H1 (cell line): Measurements from ENCODE around the gene HACD4. TPM values are rescaled to one million over a fixed set of nuclear protein-coding genes. Genes with fewer than 3 reads are reported as not detected.

Experiments
- CTCF ChIA-PET: fragments of 300-600 bp; sonication (Branson Sonifier 250); formaldehyde crosslinking; loops from one replicate; lab custom pipeline; 2021; ENCODE audit not compliant: partially characterized antibody; lab: Charles Lee
- POLR2A ChIA-PET: fragments of 300-600 bp; sonication (Branson Sonifier 250); formaldehyde crosslinking; loops from one replicate; lab custom pipeline; 2021; ENCODE audit warnings: inconsistent platforms; ENCODE audit not compliant: partially characterized antibody; lab: Charles Lee
- DNase-seq, 2 experiments: peaks; one replicate each; pipeline versions ENCODE4 v3.0.0 to v3.0.0-alpha.2; 2010 to 2022; ENCODE audit warnings: low spot score in 2 of 2, low read depth in 1 of 2, mixed read lengths in 1 of 2
- FAIRE-seq: peaks from 2 replicates; lab custom pipeline; 2011; peaks lifted over from hg19 to GRCh38; lab: Jason Lieb, UNC
- H2AFZ ChIP-seq: 2 replicates; pipeline ENCODE4 v1.8.1; 2012; ENCODE audit warnings: low read length, inconsistent platforms
- H2AK5ac ChIP-seq: 2 replicates; pipeline ENCODE4 v1.6.1; 2013; ENCODE audit warnings: low read depth, low read length
- H2BK120ac ChIP-seq: replicated peaks from 2 replicates; pipeline ENCODE3; 2013; ENCODE audit warnings: low read depth, low read length, inconsistent platforms
- H2BK12ac ChIP-seq: 2 replicates; pipeline ENCODE4 v1.6.1; 2013; ENCODE audit warnings: low read depth, low read length
- H2BK15ac ChIP-seq: 2 replicates; pipeline ENCODE4 v1.6.1; 2013; ENCODE audit warnings: low read length
- H2BK20ac ChIP-seq: 2 replicates; pipeline ENCODE4 v1.6.1; 2013; ENCODE audit warnings: low read length
- H2BK5ac ChIP-seq: 2 replicates; pipeline ENCODE4 v1.6.1; 2013; ENCODE audit warnings: low read depth, low read length
- H3K14ac ChIP-seq: 2 replicates; pipeline ENCODE4 v1.6.1; 2013; ENCODE audit warnings: inconsistent platforms; ENCODE audit not compliant: insufficient read length
- H3K18ac ChIP-seq: 2 replicates; pipeline ENCODE4 v1.6.1; 2013; ENCODE audit warnings: low read length; ENCODE audit errors: extremely low read depth
- H3K23ac ChIP-seq: 2 replicates; pipeline ENCODE4 v1.6.1; 2013; ENCODE audit warnings: inconsistent platforms; ENCODE audit not compliant: insufficient read length
- H3K23me2 ChIP-seq: 2 replicates; pipeline ENCODE4 v1.6.1; 2013; ENCODE audit warnings: low read depth, low read length
- H3K27ac ChIP-seq: 2 replicates; pipeline ENCODE4 v1.6.1; 2011; ENCODE audit warnings: low read depth, low read length, inconsistent platforms
- H3K27me3 ChIP-seq, 4 experiments: replicated peaks in 1 of 4; 1 replicate in 1 of 4; 2 replicates in 3 of 4; pipeline versions ENCODE4 v1.6.1 to v1.8.1; 2011 to 2013; ENCODE audit warnings: low read length in 3 of 4, mild to moderate bottlenecking in 3 of 4, inconsistent platforms in 2 of 4, mixed read lengths in 2 of 4, moderate library complexity in 1 of 4; ENCODE audit not compliant: control insufficient read depth in 3 of 4, insufficient read depth in 3 of 4; ENCODE audit errors: extremely low read depth in 1 of 4
- H3K36me3 ChIP-seq, 4 experiments: 2 replicates each; pipeline versions ENCODE4 v1.6.1 to v1.8.1; 2011 to 2013; ENCODE audit warnings: mild to moderate bottlenecking in 4 of 4, low read length in 3 of 4, moderate library complexity in 2 of 4, control low read depth in 1 of 4, inconsistent platforms in 1 of 4; ENCODE audit not compliant: insufficient read depth in 4 of 4, control insufficient read depth in 2 of 4
- H3K4ac ChIP-seq: replicated peaks from 2 replicates; pipeline ENCODE3; 2013; ENCODE audit warnings: low read length, low read depth, mixed read lengths, inconsistent platforms; ENCODE audit not compliant: insufficient read length
- H3K4me1 ChIP-seq, 4 experiments: replicated peaks in 1 of 4; 1 replicate in 1 of 4; 2 replicates in 3 of 4; pipeline versions ENCODE4 v1.6.1 to v1.8.1; 2011 to 2013; ENCODE audit warnings: low read length in 3 of 4, inconsistent platforms in 2 of 4, mixed read lengths in 1 of 4; ENCODE audit not compliant: insufficient read depth in 4 of 4, control insufficient read depth in 3 of 4
- H3K4me2 ChIP-seq, 2 experiments: 2 replicates each; pipeline versions ENCODE4 v1.6.1 to v1.8.1; 2011 to 2013; ENCODE audit warnings: low read depth in 2 of 2, low read length in 2 of 2, control low read depth in 1 of 2, inconsistent platforms in 1 of 2, mild to moderate bottlenecking in 1 of 2; ENCODE audit not compliant: insufficient read depth in 1 of 2
- H3K4me3 ChIP-seq, 4 experiments: fragments of 200-600, 300-600 bp in 1 of 4; sonication (generic), shearing (Covaris generic), sonication (Bioruptor Twin) in 1 of 4; 2 replicates each; pipeline versions ENCODE4 v1.5.1 to v1.8.1; 2011 to 2016; ENCODE audit warnings: low read length in 4 of 4, low read depth in 3 of 4, control low read depth in 2 of 4, inconsistent platforms in 2 of 4, mild to moderate bottlenecking in 2 of 4, mixed read lengths in 1 of 4, moderate library complexity in 1 of 4; ENCODE audit not compliant: insufficient read depth in 2 of 4; ENCODE audit errors: extremely low read depth in 1 of 4
- H3K56ac ChIP-seq: replicated peaks from 2 replicates; pipeline ENCODE3; 2013; ENCODE audit warnings: low read depth, mild to moderate bottlenecking, mixed read lengths, low read length, inconsistent platforms; ENCODE audit not compliant: insufficient read length
- H3K79me1 ChIP-seq: 2 replicates; pipeline ENCODE4 v1.6.1; 2013; ENCODE audit warnings: low read depth, low read length, control low read depth
- H3K79me2 ChIP-seq, 2 experiments: 2 replicates each; pipeline versions ENCODE4 v1.6.1 to v1.8.1; 2012 to 2013; ENCODE audit warnings: low read length in 2 of 2, mild to moderate bottlenecking in 2 of 2, inconsistent platforms in 1 of 2; ENCODE audit not compliant: insufficient read depth in 2 of 2, control insufficient read depth in 1 of 2
- H3K9ac ChIP-seq, 4 experiments: replicated peaks in 1 of 4; 1 replicate in 1 of 4; 2 replicates in 3 of 4; pipeline versions ENCODE4 v1.6.1 to v1.8.1; 2011 to 2013; ENCODE audit warnings: low read depth in 3 of 4, low read length in 3 of 4, control low read depth in 2 of 4, mild to moderate bottlenecking in 2 of 4, moderate library complexity in 2 of 4, inconsistent platforms in 1 of 4; ENCODE audit errors: extremely low read depth in 1 of 4
- H3K9me3 ChIP-seq, 2 experiments: 2 replicates each; pipeline versions ENCODE4 v1.6.1 to v1.8.1; 2012 to 2013; ENCODE audit warnings: mild to moderate bottlenecking in 2 of 2, moderate library complexity in 2 of 2, control low read depth in 1 of 2, inconsistent platforms in 1 of 2, low read depth in 1 of 2, low read length in 1 of 2, mixed read lengths in 1 of 2; ENCODE audit not compliant: insufficient read depth in 2 of 2
- H4K20me1 ChIP-seq, 2 experiments: replicated peaks in 1 of 2; 2 replicates each; pipeline versions ENCODE3 to v1.8.1; 2011 to 2013; ENCODE audit warnings: inconsistent platforms in 2 of 2, low read length in 2 of 2, mild to moderate bottlenecking in 1 of 2; ENCODE audit not compliant: insufficient read depth in 2 of 2, control insufficient read depth in 1 of 2
- H4K5ac ChIP-seq: 2 replicates; pipeline ENCODE4 v1.6.1; 2013; ENCODE audit warnings: low read length, low read depth, mixed read lengths, inconsistent platforms; ENCODE audit not compliant: insufficient read length
- H4K8ac ChIP-seq: 2 replicates; pipeline ENCODE4 v1.8.0; 2013; ENCODE audit warnings: mild to moderate bottlenecking, moderate library complexity, low read length, inconsistent platforms; ENCODE audit not compliant: insufficient read depth; ENCODE audit errors: extremely low read depth
- H4K91ac ChIP-seq: replicated peaks from 2 replicates; pipeline ENCODE3; 2013; ENCODE audit warnings: low read length, mixed read lengths, inconsistent platforms; ENCODE audit not compliant: insufficient read length
- HDAC6 ChIP-seq: IDR thresholded peaks from one replicate; pipeline ENCODE4 v1.7.1; 2012; ENCODE audit warnings: low read depth, mild to moderate bottlenecking, inconsistent platforms, low read length, moderate library complexity
- KDM5A ChIP-seq: fragments of 200-600 bp; IDR thresholded peaks from 2 replicates; pipeline ENCODE4 v1.7.1; 2012; ENCODE audit warnings: mild to moderate bottlenecking, low read length, inconsistent platforms, mixed read lengths
- NANOG ChIP-seq: IDR thresholded peaks from 2 replicates; pipeline ENCODE4 v1.6.1; 2011; ENCODE audit warnings: low read length, low read depth, mild to moderate bottlenecking, inconsistent platforms; ENCODE audit not compliant: insufficient read depth, poor library complexity, severe bottlenecking
- PHF8 ChIP-seq: fragments of 200-600 bp; sonication (generic); conservative IDR thresholded peaks from 2 replicates; pipeline ENCODE4 v1.7.1; 2012; ENCODE audit warnings: low read depth, mild to moderate bottlenecking, inconsistent platforms, low read length, moderate library complexity
- RAD21 ChIP-seq, 2 experiments: IDR thresholded peaks in 1 of 2; conservative IDR thresholded peaks in 1 of 2; 2 replicates each; pipeline ENCODE4 v1.6.1; 2011; ENCODE audit warnings: low read depth in 2 of 2, low read length in 2 of 2, improper control_type of control experiment in 1 of 2, inconsistent platforms in 1 of 2, mild to moderate bottlenecking in 1 of 2, moderate library complexity in 1 of 2
- RBBP5 ChIP-seq: IDR thresholded peaks from 2 replicates; pipeline ENCODE4 v1.7.1; 2012; ENCODE audit warnings: low read depth, mild to moderate bottlenecking, inconsistent platforms, low read length, moderate library complexity, borderline replicate concordance
- SRF ChIP-seq: IDR thresholded peaks from 2 replicates; pipeline ENCODE4 v1.6.1; 2011; ENCODE audit warnings: mild to moderate bottlenecking, low read depth, low read length, moderate library complexity
- YY1 ChIP-seq: IDR thresholded peaks from 2 replicates; pipeline ENCODE4 v1.6.1; 2011; ENCODE audit warnings: low read depth, mild to moderate bottlenecking, low read length
- WGBS, 2 experiments: shearing (Covaris generic) in 1 of 2; methylation state at CpG; one replicate each; pipeline versions ENCODE4 v1.1.6 to v1.1.7; 2013 to 2015; ENCODE audit warnings: low lambda C conversion rate in 2 of 2, mixed read lengths in 2 of 2, inconsistent platforms in 1 of 2, low coverage in 1 of 2, missing lambda C conversion rate in 1 of 2; ENCODE audit not compliant: insufficient replicate concordance in 2 of 2, insufficient coverage in 1 of 2, insufficient read length in 1 of 2; ENCODE audit errors: extremely low coverage in 1 of 2, missing lambda C conversion rate in 1 of 2; 5-methylcytosine and 5-hydroxymethylcytosine counted together
- polyA plus RNA-seq, 7 experiments: library from polyadenylated mRNA; depleted of rRNA in 3 of 7; stranded (reverse) in 5 of 7; unstranded in 2 of 7; fragments of >200 nt in 5 of 7; fragments of 200-250 nt in 2 of 7; gene quantifications; 1 replicate in 5 of 7; 2 replicates in 1 of 7; 4 replicates in 1 of 7; pipeline versions ENCODE4 v1.2.1 to v1.2.3, GENCODE V29; 2011 to 2013; ENCODE audit warnings: missing spikeins in 2 of 7, mixed read lengths in 2 of 7
- total RNA-seq: library from RNA; stranded (reverse); fragmentation: NEBNext Ultra II Directional; extraction: Animal tissue kit (Norgen Biotek cat#: 25700); gene quantifications from 2 replicates; pipeline ENCODE4 v1.2.1, GENCODE V29; 2021

Gene HACD4
- total and polyA plus RNA-seq, 2 of the 8 experiments (the other 6 are each of a cell fraction or from before 2014, with no cell fraction given), result 0.65 to 0.86 TPM

DNA sequence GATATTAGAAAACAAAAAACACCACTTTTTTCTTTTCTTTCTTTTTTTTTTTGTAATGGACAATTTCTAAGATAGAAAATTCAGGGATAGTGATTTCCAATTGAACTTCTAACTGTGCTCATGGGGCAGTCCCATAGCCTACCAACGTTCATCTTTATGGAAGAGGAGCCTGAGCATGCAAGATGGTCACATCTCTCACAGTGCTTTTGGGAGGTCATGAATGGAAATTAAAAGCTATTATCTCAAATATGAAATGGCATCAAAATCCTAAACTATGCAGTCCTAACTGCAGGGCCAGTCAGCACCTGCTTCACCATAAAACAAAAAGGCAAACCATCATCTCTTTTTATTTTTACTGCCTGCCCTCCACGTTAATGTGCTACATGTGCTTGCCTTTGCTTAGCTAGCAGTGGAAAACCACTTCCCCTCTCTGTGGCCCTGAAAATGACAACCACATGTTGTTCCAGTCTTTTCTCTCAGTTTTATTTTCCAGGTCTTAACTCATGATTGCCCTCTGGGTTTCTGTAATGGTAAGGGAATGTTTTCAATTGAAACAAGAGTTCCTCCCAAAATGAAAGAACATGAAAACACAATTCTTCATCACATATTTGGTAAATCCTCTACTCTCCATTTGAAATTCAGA is 29.6 kb upstream of the HACD4 start:
- Histone ChIP-seq H2BK15ac (no peak overlapping the region), H3K14ac (no peak overlapping the region), H3K79me1 (no peaks in the 10 kb centered on the region), H3K27me3 (no peaks in the 10 kb centered on the region), H4K91ac (no peak overlapping the region), H2BK5ac (no peak overlapping the region), H3K23me2 (no peaks in the 10 kb centered on the region), H3K9me3 (no peaks in the 10 kb centered on the region), H3K4me3 (no peak overlapping the region), H2AFZ (no peak overlapping the region), H2BK20ac (no peak overlapping the region), H3K36me3 (no peaks in the 10 kb centered on the region), H3K4me2 (no peak overlapping the region), H2BK12ac (no peak overlapping the region), H4K5ac (no peak overlapping the region), H3K79me2 (no peaks in the 10 kb centered on the region), H4K8ac (no peak overlapping the region), H2BK120ac (no peak overlapping the region), H3K27ac (no peak overlapping the region), H3K56ac (no peak overlapping the region), H3K4me1 (no peaks in the 10 kb centered on the region), H3K4ac (no peak overlapping the region), H4K20me1 (no peaks in the 10 kb centered on the region), H3K18ac (no peak overlapping the region), H2AK5ac (no peak overlapping the region), H3K23ac (no peak overlapping the region), H3K9ac (no peak overlapping the region)
- FAIRE-seq (no peak), DNase-seq (no peak)
- TF ChIP-seq RAD21 (IDR thresholded peaks at IDR 0.05 in 1 of 2, conservative IDR thresholded peaks at IDR 0.05 in 1 of 2; ENCODE audit: low read depth in 2 of 2, low read length in 2 of 2), result 0 out of 4 replicates have a peak, but pooled peaks of 1 of the 2 experiments have one; percentile 3
- TF ChIP-seq NANOG, result no peak
- TF ChIP-seq YY1, result no peak
- no peak for TF ChIP-seq KDM5A
- no peak for TF ChIP-seq PHF8
- no peak for TF ChIP-seq SRF
- TF ChIP-seq HDAC6, result no peak
- TF ChIP-seq RBBP5, result no peak
- POLR2A ChIA-PET, result no interaction called here
- 79% methylated on average over 2 of the region's 2 CpGs; no CpG with 5 or more reads in 1 of the 2 experiments for WGBS, 2 experiments
- CTCF ChIA-PET, result interaction anchor here (0.9 to 2.2 kb wide), 3 partner anchors 9 to 120 kb away, joined by 3 to 9 read pairs (median 3); no protein-coding TSS in a partner anchor
